ENCODE measurements around the gene YPEL3.

Gene YPEL3

DNA sequence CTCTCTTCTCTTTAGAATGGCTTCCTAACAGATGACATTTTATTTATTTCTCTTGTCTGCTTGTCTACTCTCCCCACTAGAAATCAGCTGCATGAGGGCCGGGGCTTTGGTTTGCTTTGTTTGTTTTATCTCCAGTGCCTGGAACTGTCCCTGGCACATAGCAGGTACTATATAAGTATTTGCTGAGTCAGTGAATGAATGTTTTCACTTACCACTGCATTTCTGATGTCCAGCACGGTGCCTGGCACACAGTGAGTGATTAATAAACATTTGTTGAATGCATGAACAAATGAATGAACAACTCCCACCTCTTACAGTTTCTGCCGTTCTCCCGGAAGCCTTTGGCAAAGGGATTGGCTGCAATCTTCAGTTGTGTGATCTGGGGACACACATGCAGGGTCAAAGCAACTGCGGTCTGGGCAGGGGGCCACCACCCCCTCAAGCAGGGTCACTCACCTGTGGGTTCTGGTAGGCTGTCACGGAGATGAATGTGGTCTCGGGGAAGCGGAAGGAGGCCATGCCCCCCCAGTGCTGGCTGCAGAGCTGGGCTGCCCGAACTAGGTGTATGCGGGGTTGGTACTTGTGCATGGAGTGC, 7.7 kb downstream of the YPEL3 start:
- H3K27ac ChIP-seq (ENCODE audit: low read depth, low read length, severe bottlenecking): no peak overlapping the region
- WGBS, 2 experiments (ENCODE audit: insufficient coverage in 2 of 2): 91 to 94% methylated on average over 5 to 7 of the region's 10 CpGs
- peaks cover 10% of the 10 kb centered on the region for H3K4me1 ChIP-seq (ENCODE audit: control insufficient read depth, insufficient read depth, low read length, poor library complexity, severe bottlenecking)
- peaks cover 44% of the 10 kb centered on the region for H3K36me3 ChIP-seq (ENCODE audit: control insufficient read depth, insufficient read depth, low read length)
- H3K9me3 ChIP-seq (ENCODE audit: control insufficient read depth, low read length): no peaks in the 10 kb centered on the region
- no peak overlapping the region for H3K4me3 ChIP-seq (ENCODE audit: extremely low read depth, insufficient read depth, low read length, poor library complexity, severe bottlenecking)

DNA sequence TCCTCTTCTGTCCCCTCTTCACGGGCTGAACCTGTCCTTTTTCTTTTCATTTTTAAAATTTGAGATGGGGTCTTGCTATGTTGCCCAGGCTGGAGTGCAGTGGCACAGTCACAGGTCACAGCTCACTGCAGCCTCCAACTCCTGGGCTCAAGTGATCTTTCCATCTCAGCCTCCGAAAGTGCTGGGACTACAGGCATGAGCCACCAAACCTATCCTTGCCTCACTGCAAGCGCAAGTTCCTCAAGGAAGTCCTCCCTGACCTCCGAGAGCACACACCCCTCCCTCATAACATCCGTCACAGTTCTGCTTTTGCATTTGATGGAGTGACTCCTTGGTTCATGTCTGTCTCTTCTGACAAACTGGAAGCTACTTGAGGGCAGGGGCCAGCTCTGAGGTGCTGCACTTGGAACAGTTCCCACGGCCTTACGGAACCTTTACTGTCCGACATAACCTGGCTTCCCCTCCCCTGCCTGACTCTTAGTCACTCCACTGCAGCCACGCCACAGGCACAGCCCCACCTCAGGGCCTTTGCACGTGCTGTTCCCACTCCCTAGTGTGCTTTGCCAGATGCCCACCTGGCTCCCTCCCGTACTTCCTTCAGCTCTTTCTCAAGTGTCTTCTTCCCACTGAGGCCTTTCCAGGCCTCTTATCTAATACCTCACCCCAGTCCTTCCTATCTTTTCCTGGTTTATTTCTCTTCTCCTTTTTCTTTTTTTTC, 8.7 kb downstream of the YPEL3 start:
- peaks cover 54% of the 10 kb centered on the region for H3K36me3 ChIP-seq (ENCODE audit: control insufficient read depth, insufficient read depth, low read length)
- H3K4me1 ChIP-seq (ENCODE audit: control insufficient read depth, insufficient read depth, low read length, poor library complexity, severe bottlenecking): peaks cover 10% of the 10 kb centered on the region
- no peaks in the 10 kb centered on the region for H3K9me3 ChIP-seq (ENCODE audit: control insufficient read depth, low read length)
- no peak overlapping the region for H3K27ac ChIP-seq (ENCODE audit: low read depth, low read length, severe bottlenecking)
- WGBS, 2 experiments (ENCODE audit: insufficient coverage in 2 of 2): 95 to 99% methylated on average over 10 of the region's 11 CpGs
- no peak overlapping the region for H3K4me3 ChIP-seq (ENCODE audit: extremely low read depth, insufficient read depth, low read length, poor library complexity, severe bottlenecking)

- H3K4me1 ChIP-seq (ENCODE audit: control insufficient read depth, insufficient read depth, low read length, poor library complexity, severe bottlenecking): peaks cover 10% of the 10 kb centered on the region
- no peak overlapping the region for H3K4me3 ChIP-seq (ENCODE audit: extremely low read depth, insufficient read depth, low read length, poor library complexity, severe bottlenecking)
- H3K27ac ChIP-seq (ENCODE audit: low read depth, low read length, severe bottlenecking): no peak overlapping the region
- no peaks in the 10 kb centered on the region for H3K9me3 ChIP-seq (ENCODE audit: control insufficient read depth, low read length)
- H3K36me3 ChIP-seq (ENCODE audit: control insufficient read depth, insufficient read depth, low read length): peaks cover 61% of the 10 kb centered on the region
- 87 to 93% methylated on average over 18 to 22 of the region's 27 CpGs for WGBS, 2 experiments (ENCODE audit: insufficient coverage in 2 of 2)
Measured at GRCh38 chr16:30086291-30087140, 9.5 kb downstream of the YPEL3 start.

DNA sequence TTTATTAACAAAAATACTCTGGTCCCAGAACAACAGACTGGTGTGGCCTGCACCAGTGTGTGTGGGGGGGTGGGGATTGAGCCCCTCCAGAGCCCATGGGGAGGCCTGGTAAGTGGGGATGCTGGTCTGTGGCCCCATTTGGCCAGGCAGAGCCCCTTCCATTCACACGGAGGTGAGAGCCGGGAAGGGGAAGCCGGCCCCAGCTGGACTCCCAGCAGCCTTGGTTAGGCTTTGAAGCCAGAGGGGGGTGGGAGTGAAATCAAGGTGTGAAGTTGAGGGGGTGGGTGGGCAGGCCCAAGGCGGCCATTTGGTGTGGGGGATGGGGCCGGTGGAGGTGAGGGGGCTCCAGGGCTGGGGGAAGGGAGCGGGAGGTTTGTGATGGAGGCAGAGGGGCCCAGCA, 10.2 kb downstream of the YPEL3 start:
- Histone ChIP-seq H3K36me3 (ENCODE audit: control insufficient read depth, insufficient read depth, low read length) (peaks cover 68% of the 10 kb centered on the region), H3K4me3 (ENCODE audit: extremely low read depth, insufficient read depth, low read length, poor library complexity, severe bottlenecking) (no peak overlapping the region), H3K27ac (ENCODE audit: low read depth, low read length, severe bottlenecking) (no peak overlapping the region), H3K9me3 (ENCODE audit: control insufficient read depth, low read length) (no peaks in the 10 kb centered on the region), H3K4me1 (ENCODE audit: control insufficient read depth, insufficient read depth, low read length, poor library complexity, severe bottlenecking) (peaks cover 9% of the 10 kb centered on the region)
- WGBS, 2 experiments (ENCODE audit: insufficient coverage in 2 of 2): 65 to 66% methylated on average over 3 to 6 of the region's 6 CpGs

DNA sequence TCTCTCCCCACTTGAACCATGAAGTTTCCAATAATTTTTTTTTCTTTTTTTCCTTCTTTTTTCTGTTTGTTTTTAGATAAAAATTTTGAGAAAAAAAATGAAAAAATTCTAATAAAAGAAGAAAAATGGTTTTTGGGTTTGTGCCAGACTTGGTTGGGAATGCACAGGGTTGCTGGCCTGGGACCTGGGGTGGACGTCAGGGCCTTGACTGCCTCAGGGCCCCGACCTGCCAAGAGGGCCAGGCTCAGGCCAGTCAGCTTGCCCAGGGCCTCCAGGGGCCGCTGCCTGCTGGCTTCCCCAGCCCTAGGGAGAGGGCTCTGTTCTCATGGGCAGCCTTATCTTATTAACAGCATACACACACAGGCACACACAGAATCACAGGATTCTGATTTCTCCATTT, 10.8 kb downstream of the YPEL3 start:
- H3K36me3 ChIP-seq (ENCODE audit: control insufficient read depth, insufficient read depth, low read length): peaks cover 74% of the 10 kb centered on the region
- H3K4me1 ChIP-seq (ENCODE audit: control insufficient read depth, insufficient read depth, low read length, poor library complexity, severe bottlenecking): peaks cover 3% of the 10 kb centered on the region
- WGBS, 2 experiments (ENCODE audit: insufficient coverage in 2 of 2): 71 to 90% methylated on average over 2 to 3 of the region's 3 CpGs
- no peaks in the 10 kb centered on the region for H3K9me3 ChIP-seq (ENCODE audit: control insufficient read depth, low read length)
- no peak overlapping the region for H3K27ac ChIP-seq (ENCODE audit: low read depth, low read length, severe bottlenecking)
- H3K4me3 ChIP-seq (ENCODE audit: extremely low read depth, insufficient read depth, low read length, poor library complexity, severe bottlenecking): no peak overlapping the region

DNA sequence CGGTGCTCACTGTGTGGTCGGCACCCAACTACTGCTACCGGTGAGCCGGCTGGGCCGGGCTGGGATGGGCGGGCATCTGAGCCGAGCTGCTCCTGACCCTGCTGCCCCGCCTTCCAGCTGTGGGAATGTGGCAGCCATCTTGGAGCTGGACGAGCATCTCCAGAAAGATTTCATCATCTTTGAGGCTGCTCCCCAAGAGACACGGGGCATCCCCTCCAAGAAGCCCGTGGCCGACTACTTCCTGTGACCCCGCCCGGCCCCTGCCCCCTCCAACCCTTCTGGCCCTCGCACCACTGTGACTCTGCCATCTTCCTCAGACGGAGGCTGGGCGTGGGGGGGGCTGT, 11.2 kb downstream of the YPEL3 start:
- H3K27ac ChIP-seq (ENCODE audit: low read depth, low read length, severe bottlenecking): no peak overlapping the region
- no peak overlapping the region for H3K4me3 ChIP-seq (ENCODE audit: extremely low read depth, insufficient read depth, low read length, poor library complexity, severe bottlenecking)
- peaks cover 78% of the 10 kb centered on the region for H3K36me3 ChIP-seq (ENCODE audit: control insufficient read depth, insufficient read depth, low read length)
- H3K4me1 ChIP-seq (ENCODE audit: control insufficient read depth, insufficient read depth, low read length, poor library complexity, severe bottlenecking): no peaks in the 10 kb centered on the region
- H3K9me3 ChIP-seq (ENCODE audit: control insufficient read depth, low read length): no peaks in the 10 kb centered on the region
- WGBS, 2 experiments (ENCODE audit: insufficient coverage in 2 of 2): 94 to 96% methylated on average over 15 to 17 of the region's 17 CpGs

DNA sequence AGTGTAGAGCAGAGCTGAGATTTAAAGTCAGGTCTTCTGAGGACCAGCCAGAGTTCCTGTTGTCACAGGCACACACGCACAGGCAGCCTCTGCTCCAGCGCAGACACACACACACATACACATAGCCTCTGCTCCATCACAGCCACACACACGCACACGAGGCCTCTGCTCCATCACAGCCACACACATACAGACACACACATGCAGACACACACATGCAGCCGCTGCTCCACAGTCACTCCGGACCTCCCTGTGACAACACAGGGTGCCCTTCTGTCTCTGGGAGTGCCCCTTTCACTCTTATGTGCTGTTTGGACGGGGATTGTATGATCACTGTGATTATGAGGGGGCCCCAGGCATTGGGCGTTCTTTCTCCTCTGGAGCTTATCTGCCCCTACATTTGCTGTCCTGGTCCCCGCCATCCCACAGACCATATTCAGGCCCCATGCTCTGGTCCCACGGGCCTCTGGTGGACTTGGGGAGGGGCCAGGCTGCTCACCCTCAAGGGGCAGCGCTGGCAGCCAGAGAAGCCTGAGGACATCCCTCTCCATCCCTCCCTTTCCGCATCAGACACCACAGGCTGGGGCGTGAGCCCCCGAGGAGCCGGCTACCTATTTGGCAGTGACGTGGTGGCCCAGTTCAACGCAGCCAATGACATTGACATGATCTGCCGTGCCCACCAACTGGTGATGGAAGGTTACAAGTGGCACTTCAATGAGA, 11.8 kb downstream of the YPEL3 start:
- H3K27ac ChIP-seq (ENCODE audit: low read depth, low read length, severe bottlenecking): no peak overlapping the region
- H3K36me3 ChIP-seq (ENCODE audit: control insufficient read depth, insufficient read depth, low read length): peaks cover 84% of the 10 kb centered on the region
- H3K4me3 ChIP-seq (ENCODE audit: extremely low read depth, insufficient read depth, low read length, poor library complexity, severe bottlenecking): no peak overlapping the region
- 90 to 95% methylated on average over 12 to 14 of the region's 18 CpGs for WGBS, 2 experiments (ENCODE audit: insufficient coverage in 2 of 2)
- H3K9me3 ChIP-seq (ENCODE audit: control insufficient read depth, low read length): no peaks in the 10 kb centered on the region
- H3K4me1 ChIP-seq (ENCODE audit: control insufficient read depth, insufficient read depth, low read length, poor library complexity, severe bottlenecking): no peaks in the 10 kb centered on the region

DNA sequence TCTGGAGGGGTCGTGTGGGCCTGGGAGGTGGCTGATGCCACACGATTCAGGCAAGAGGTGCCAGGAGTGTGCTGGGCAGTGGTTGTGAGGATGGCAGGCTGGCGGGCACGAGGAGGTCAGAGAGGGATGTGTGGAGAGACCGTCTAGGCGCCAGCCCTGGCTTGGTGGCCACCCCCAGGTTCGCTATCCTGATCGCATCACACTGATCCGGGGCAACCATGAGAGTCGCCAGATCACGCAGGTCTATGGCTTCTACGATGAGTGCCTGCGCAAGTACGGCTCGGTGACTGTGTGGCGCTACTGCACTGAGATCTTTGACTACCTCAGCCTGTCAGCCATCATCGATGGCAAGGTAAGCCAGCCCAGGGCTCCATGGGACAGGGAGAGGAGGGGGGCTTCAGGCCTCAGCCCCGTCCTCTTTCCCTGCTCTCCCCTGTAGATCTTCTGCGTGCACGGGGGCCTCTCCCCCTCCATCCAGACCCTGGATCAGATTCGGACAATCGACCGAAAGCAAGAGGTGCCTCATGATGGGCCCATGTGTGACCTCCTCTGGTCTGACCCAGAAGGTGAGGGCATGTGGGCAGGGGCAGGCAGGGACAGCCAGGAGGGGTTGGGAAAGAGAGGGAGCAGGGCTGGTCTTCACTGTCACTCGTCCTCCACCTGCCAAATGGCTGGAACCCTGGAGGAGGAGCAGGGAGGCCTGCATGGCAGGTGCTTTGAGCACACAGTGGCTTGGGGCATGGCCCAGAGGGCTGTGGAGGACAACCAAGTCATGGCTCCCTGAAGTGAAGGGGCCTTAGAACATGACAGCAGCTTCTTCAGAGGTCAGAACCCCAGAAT, 12.6 kb downstream of the YPEL3 start:
- H3K27ac ChIP-seq (ENCODE audit: low read depth, low read length, severe bottlenecking): no peak overlapping the region
- H3K9me3 ChIP-seq (ENCODE audit: control insufficient read depth, low read length): no peaks in the 10 kb centered on the region
- no peak overlapping the region for H3K4me3 ChIP-seq (ENCODE audit: extremely low read depth, insufficient read depth, low read length, poor library complexity, severe bottlenecking)
- 96 to 98% methylated on average over 20 to 21 of the region's 24 CpGs for WGBS, 2 experiments (ENCODE audit: insufficient coverage in 2 of 2)
- no peaks in the 10 kb centered on the region for H3K4me1 ChIP-seq (ENCODE audit: control insufficient read depth, insufficient read depth, low read length, poor library complexity, severe bottlenecking)
- peaks cover 92% of the 10 kb centered on the region for H3K36me3 ChIP-seq (ENCODE audit: control insufficient read depth, insufficient read depth, low read length)

GRCh38 chr16:30082545-30083090, 13.4 kb downstream of the YPEL3 start:
- no peak overlapping the region for H3K27ac ChIP-seq (ENCODE audit: low read depth, low read length, severe bottlenecking)
- H3K4me3 ChIP-seq (ENCODE audit: extremely low read depth, insufficient read depth, low read length, poor library complexity, severe bottlenecking): no peak overlapping the region
- peaks cover under 1% of the 10 kb centered on the region for H3K4me1 ChIP-seq (ENCODE audit: control insufficient read depth, insufficient read depth, low read length, poor library complexity, severe bottlenecking)
- WGBS, 2 experiments (ENCODE audit: insufficient coverage in 2 of 2): 88 to 94% methylated on average over 12 to 19 of the region's 20 CpGs
- no peaks in the 10 kb centered on the region for H3K9me3 ChIP-seq (ENCODE audit: control insufficient read depth, low read length)
- peaks cover 97% of the 10 kb centered on the region for H3K36me3 ChIP-seq (ENCODE audit: control insufficient read depth, insufficient read depth, low read length)
